KMS-11 (cell line): Measurements from ENCODE around the gene HDAC3.

ENCODE experiments used
- H2AFZ ChIP-seq: fragments of 200-600 bp; sonication (generic); 2 replicates; pipeline ENCODE4 v1.6.1; 2016; ENCODE audit warnings: antibody characterized with exemption, mixed run types, low read depth
- H3K27ac ChIP-seq: fragments of 200-600 bp; sonication (generic); 2 replicates; pipeline ENCODE4 v1.6.1; 2016; ENCODE audit warnings: mild to moderate bottlenecking, mixed run types
- H3K27me3 ChIP-seq: fragments of 200-600 bp; sonication (generic); 2 replicates; pipeline ENCODE4 v1.6.1; 2017; ENCODE audit warnings: mild to moderate bottlenecking, low read depth, mixed run types, moderate library complexity; ENCODE audit not compliant: insufficient read depth
- H3K36me3 ChIP-seq: fragments of 200-600 bp; sonication (generic); 2 replicates; pipeline ENCODE4 v1.6.1; 2017; ENCODE audit warnings: mild to moderate bottlenecking, mixed run types; ENCODE audit not compliant: insufficient read depth
- H3K4me1 ChIP-seq: fragments of 200-600 bp; sonication (generic); 2 replicates; pipeline ENCODE4 v1.6.1; 2016; ENCODE audit warnings: mild to moderate bottlenecking, low read depth, mixed run types; ENCODE audit not compliant: poor library complexity, severe bottlenecking
- H3K4me2 ChIP-seq: fragments of 200-600 bp; sonication (generic); 2 replicates; pipeline ENCODE4 v1.7.0; 2016; ENCODE audit warnings: mild to moderate bottlenecking, mixed run types
- H3K4me3 ChIP-seq: fragments of 200-600 bp; sonication (generic); IDR thresholded peaks from 2 replicates; pipeline ENCODE4 v1.6.1; 2017; ENCODE audit warnings: low read depth, low read length, mixed read lengths; ENCODE audit not compliant: insufficient read depth
- H3K79me2 ChIP-seq: fragments of 200-600 bp; sonication (generic); 2 replicates; pipeline ENCODE4 v1.6.1; 2016; ENCODE audit warnings: low read depth, mixed run types; ENCODE audit not compliant: insufficient read depth
- H3K9ac ChIP-seq: fragments of 200-600 bp; sonication (generic); 2 replicates; pipeline ENCODE4 v1.6.1; 2016; ENCODE audit warnings: mild to moderate bottlenecking, mixed run types
- H4K20me1 ChIP-seq: fragments of 200-600 bp; sonication (generic); 2 replicates; pipeline ENCODE4 v1.6.1; 2016; ENCODE audit warnings: mild to moderate bottlenecking, mixed run types; ENCODE audit not compliant: insufficient read depth
- TF ChIP-seq, protein P1 (sequence below): fragments of 200-600 bp; sonication (generic); conservative IDR thresholded peaks from 2 replicates; pipeline ENCODE4 v1.6.1; 2017; ENCODE audit warnings: low read depth, mild to moderate bottlenecking, antibody characterized with exemption, low read length, moderate library complexity, mixed read lengths

The HDAC3 gene

DNA sequence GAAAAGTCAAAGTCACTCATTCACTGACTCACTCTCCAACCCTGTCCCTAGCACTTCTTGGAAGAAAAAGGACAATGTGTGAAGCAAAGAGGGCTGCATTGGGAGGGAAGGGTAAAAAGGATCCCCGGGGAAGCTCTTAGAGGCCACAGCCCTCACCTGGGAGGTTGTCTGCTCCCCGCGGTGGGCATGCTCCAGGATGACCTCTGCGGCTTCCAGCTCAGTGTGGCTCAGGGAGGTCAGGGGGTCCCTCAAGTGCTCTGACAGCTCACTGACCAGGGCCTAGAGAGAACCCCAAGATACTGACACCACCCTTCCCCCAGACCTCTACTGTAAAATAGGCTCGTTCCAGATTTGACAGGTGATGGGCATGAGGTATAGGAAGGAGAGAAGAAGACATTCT, 10.6 kb upstream of the HDAC3 start:
- Histone ChIP-seq H3K79me2 (no peaks in the 10 kb centered on the region), H2AFZ (no peak overlapping the region), H3K4me3 (no peak overlapping the region), H3K9ac (no peak overlapping the region), H4K20me1 (no peaks in the 10 kb centered on the region), H3K27me3 (no peaks in the 10 kb centered on the region), H3K27ac (no peak overlapping the region), H3K4me1 (peaks cover 7% of the 10 kb centered on the region), H3K36me3 (no peaks in the 10 kb centered on the region), H3K4me2 (no peak overlapping the region)
- TF ChIP-seq, protein P1, sequence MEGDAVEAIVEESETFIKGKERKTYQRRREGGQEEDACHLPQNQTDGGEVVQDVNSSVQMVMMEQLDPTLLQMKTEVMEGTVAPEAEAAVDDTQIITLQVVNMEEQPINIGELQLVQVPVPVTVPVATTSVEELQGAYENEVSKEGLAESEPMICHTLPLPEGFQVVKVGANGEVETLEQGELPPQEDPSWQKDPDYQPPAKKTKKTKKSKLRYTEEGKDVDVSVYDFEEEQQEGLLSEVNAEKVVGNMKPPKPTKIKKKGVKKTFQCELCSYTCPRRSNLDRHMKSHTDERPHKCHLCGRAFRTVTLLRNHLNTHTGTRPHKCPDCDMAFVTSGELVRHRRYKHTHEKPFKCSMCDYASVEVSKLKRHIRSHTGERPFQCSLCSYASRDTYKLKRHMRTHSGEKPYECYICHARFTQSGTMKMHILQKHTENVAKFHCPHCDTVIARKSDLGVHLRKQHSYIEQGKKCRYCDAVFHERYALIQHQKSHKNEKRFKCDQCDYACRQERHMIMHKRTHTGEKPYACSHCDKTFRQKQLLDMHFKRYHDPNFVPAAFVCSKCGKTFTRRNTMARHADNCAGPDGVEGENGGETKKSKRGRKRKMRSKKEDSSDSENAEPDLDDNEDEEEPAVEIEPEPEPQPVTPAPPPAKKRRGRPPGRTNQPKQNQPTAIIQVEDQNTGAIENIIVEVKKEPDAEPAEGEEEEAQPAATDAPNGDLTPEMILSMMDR: no peak

DNA sequence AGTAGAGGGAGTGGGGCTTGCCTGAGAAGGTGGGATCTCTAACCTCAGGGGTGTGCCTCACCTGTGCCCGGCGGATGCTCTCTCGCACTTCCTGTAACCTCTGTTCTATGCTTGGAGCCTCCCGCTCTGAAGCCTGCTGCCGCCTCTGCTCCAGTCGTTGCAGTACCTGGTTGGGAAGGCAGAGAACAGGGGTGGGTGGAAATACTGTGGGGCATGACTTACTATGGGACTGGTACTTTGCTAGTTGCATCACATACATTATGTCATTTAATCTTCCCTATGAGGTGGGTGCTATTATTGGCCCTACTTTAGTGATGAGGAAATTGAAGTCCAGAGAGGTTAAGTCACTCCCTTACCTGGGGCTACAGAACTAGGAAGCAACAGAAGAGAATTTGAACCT, 9.4 kb upstream of the HDAC3 start:
- Histone ChIP-seq H3K36me3 (no peaks in the 10 kb centered on the region), H3K4me2 (no peak overlapping the region), H3K27me3 (no peaks in the 10 kb centered on the region), H3K4me1 (peaks cover 10% of the 10 kb centered on the region), H3K4me3 (no peak overlapping the region), H2AFZ (no peak overlapping the region), H3K9ac (no peak overlapping the region), H4K20me1 (no peaks in the 10 kb centered on the region), H3K27ac (no peak overlapping the region), H3K79me2 (no peaks in the 10 kb centered on the region)
- TF ChIP-seq, protein P1: no peak

DNA sequence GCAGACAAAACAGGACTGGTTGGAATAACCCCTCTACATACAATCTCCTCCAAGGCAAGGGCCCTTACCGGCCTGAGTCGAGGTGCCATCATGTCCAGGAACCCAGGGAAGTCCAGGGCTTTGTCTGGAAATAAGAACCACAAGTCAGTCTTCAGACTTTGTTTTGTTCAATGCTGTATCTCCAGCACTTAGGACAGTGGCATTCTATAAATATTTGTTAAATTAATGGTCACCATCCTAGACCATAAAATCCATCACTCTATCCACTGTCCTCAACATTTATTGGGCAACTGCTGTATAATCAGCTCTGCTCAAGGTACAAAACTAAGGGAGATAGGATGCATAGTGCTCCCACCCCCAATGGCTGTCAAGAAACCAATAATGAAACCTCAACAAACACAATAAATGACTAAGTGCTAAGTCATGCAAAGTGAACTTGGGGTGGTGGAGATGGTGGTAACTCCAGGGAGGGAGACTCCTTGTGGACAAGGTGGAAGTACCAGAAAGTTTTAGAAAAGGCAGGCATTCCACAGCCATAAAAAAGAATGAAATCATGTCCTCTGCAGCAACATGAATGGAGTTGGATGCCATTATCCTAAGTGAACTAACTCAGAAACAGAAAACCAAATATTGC, 5.1 kb upstream of the HDAC3 start:
- no peaks in the 10 kb centered on the region for H4K20me1 ChIP-seq
- no peak overlapping the region for H3K27ac ChIP-seq
- peaks cover 10% of the 10 kb centered on the region for H3K4me1 ChIP-seq
- TF ChIP-seq, protein P1: no peak
- no peaks in the 10 kb centered on the region for H3K36me3 ChIP-seq
- no peak overlapping the region for H3K9ac ChIP-seq
- no peak overlapping the region for H2AFZ ChIP-seq
- H3K4me3 ChIP-seq: no peak overlapping the region
- H3K4me2 ChIP-seq: no peak overlapping the region
- no peaks in the 10 kb centered on the region for H3K79me2 ChIP-seq
- H3K27me3 ChIP-seq: no peaks in the 10 kb centered on the region

DNA sequence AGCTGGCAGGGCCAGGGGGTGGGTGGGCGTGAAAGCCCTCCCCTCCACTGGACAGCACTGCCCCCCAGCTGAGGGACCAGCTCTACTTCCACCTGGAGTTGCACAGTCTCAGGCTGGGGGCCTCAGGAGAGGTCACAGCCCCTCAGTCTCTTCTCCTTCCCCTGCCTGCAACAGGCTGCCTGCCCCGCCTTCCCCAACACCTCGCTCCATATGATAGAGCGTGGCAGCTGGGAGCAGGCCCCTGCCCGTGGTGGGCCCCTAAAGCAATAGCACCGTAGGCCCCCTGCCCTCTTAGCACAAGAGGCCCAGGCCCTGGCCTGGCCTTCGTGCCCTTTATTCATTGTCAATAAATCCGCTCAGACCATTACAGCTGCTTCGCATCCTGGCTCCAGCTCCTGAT, 4.0 kb upstream of the HDAC3 start:
- H3K27me3 ChIP-seq: no peaks in the 10 kb centered on the region
- no peak overlapping the region for H2AFZ ChIP-seq
- H3K79me2 ChIP-seq: peaks cover 5% of the 10 kb centered on the region
- no peak overlapping the region for H3K4me3 ChIP-seq
- no peak overlapping the region for H3K4me2 ChIP-seq
- no peaks in the 10 kb centered on the region for H3K36me3 ChIP-seq
- no peak overlapping the region for H3K27ac ChIP-seq
- TF ChIP-seq, protein P1: no peak
- no peaks in the 10 kb centered on the region for H4K20me1 ChIP-seq
- H3K4me1 ChIP-seq: peaks cover 13% of the 10 kb centered on the region
- no peak overlapping the region for H3K9ac ChIP-seq
